ENCODE results near the gene TMEM132D. TPM values are rescaled to one million over a fixed set of nuclear protein-coding genes. Genes with fewer than 3 reads are reported as not detected.

Gene TMEM132D
- total RNA-seq, 1 donor from 2014 or later, result 0.06 TPM

DNA sequence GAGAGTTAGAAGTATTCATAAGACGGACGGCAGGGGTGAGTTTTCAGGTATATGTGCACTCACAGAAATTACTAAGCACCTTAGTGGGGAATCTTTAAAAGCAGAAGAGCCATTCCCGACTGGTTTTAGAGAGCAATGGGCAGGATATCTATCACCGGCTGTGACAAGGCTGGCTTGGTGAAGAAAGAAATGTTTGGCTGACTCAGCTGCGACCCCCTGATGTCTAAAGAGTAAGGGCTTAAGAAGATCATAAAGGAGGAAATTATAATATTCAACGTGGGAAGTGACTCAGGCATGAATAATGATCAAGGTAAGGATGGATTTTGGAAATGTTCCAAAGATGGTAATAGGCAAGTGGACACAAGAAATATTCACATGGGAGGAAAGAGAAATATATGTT is 407.6 kb downstream of the TMEM132D start:
- no peak overlapping the region for H3K4me3 ChIP-seq (ENCODE audit: low read depth, low read length)
- no peak for DNase-seq (ENCODE audit: low read depth)
- TF ChIP-seq, protein P1, sequence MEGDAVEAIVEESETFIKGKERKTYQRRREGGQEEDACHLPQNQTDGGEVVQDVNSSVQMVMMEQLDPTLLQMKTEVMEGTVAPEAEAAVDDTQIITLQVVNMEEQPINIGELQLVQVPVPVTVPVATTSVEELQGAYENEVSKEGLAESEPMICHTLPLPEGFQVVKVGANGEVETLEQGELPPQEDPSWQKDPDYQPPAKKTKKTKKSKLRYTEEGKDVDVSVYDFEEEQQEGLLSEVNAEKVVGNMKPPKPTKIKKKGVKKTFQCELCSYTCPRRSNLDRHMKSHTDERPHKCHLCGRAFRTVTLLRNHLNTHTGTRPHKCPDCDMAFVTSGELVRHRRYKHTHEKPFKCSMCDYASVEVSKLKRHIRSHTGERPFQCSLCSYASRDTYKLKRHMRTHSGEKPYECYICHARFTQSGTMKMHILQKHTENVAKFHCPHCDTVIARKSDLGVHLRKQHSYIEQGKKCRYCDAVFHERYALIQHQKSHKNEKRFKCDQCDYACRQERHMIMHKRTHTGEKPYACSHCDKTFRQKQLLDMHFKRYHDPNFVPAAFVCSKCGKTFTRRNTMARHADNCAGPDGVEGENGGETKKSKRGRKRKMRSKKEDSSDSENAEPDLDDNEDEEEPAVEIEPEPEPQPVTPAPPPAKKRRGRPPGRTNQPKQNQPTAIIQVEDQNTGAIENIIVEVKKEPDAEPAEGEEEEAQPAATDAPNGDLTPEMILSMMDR (conservative IDR thresholded peaks at IDR 0.05; ENCODE audit: low read depth, low read length), result no peak

DNA sequence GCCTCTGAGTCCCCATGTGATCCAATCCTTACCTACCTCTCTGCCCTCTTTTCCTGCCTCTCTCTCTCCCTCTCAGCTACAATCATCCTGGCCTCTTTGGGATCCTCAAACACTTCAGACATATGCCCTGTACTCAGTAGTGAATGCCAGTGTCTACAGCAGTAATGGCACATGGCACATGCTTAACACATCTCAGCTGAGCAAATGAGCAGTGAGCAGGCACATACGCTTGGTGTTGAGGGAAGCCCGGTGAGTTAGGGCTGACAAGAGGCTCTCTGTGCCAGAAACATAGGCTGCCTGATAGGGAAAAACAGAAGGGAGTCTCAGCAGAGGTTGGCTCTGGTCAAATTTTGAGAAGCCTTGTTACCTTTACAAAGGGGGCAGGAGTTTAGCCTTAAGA is 409.1 kb downstream of the TMEM132D start:
- no peak for DNase-seq (ENCODE audit: low read depth)
- H3K4me3 ChIP-seq (ENCODE audit: low read depth, low read length), result no peak overlapping the region

GRCh38 chr12:129494260-129494659 is 409.6 kb downstream of the TMEM132D start:
- DNase-seq (ENCODE audit: low read depth), result no peak
- TF ChIP-seq, protein P1 (conservative IDR thresholded peaks at IDR 0.05; ENCODE audit: low read depth, low read length), result no peak

More for the DNA sequence above, 409.1 kb downstream of the TMEM132D start:
- TF ChIP-seq, protein P1 (conservative IDR thresholded peaks at IDR 0.05; ENCODE audit: low read depth, low read length), result no peak

DNA sequence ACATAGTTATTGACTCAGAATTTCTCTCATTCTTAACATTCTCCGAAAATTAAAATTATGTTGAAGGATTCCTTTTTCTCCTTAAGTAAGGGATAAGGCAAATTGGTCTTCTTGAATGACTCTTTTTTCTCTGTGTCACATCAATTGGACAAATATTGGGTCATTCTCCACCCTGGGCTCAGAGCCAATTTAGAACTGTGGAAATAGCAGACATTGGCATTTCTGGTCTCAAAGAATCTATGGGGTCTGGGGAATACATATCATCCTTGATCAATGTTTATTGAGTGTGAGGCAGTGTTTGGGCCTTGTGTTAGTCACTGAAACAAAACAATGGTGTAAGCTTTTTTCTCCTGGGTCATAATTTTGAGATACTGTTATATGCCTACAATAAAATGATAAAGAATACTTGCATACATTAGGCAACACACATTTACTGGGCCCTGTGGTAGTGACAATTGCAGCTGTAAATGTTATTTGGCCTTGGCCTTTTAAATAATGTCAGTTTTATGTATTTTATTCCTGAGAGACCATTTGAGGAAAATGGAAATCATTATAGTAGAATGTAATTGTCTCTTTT is 414.6 kb downstream of the TMEM132D start:
- DNase-seq (ENCODE audit: low read depth), result no peak
- no peak overlapping the region for H3K4me3 ChIP-seq (ENCODE audit: low read depth, low read length)
- TF ChIP-seq, protein P1 (conservative IDR thresholded peaks at IDR 0.05; ENCODE audit: low read depth, low read length), result no peak

More at GRCh38 chr12:129494260-129494659, 409.6 kb downstream of the TMEM132D start:
- H3K4me3 ChIP-seq (ENCODE audit: low read depth, low read length), result no peak overlapping the region

DNA sequence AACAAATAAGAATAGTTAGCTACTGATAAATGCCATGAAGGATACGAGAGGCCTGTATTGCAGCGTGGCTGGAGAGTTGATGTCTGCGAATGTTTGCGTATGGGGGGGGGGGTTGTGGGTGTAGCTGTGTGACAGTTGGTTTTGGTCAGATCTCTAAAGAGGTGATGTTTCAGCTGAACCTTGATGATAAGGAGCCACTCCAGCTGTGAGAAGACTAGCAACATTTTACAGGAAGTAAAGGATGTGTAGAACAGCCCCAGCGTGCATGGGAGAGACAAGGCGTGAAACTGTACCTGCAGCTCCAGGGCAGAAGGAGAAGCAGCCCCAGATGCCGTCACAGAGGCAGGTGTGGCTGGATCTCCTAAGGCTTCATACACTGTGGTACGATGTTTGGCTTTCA is 416.9 kb downstream of the TMEM132D start:
- DNase-seq (ENCODE audit: low read depth), result no peak
- TF ChIP-seq, protein P1 (conservative IDR thresholded peaks at IDR 0.05; ENCODE audit: low read depth, low read length), result no peak
- no peak overlapping the region for H3K4me3 ChIP-seq (ENCODE audit: low read depth, low read length)

- TF ChIP-seq, protein P1 (conservative IDR thresholded peaks at IDR 0.05; ENCODE audit: low read depth, low read length), result no peak
- no peak for DNase-seq (ENCODE audit: low read depth)
- H3K4me3 ChIP-seq (ENCODE audit: low read depth, low read length), result no peak overlapping the region
These were observed 420.5 kb downstream of the TMEM132D start for GRCh38 chr12:129483111-129483893.
